ENCODE data around the gene PARD6A. TPM values are rescaled to one million over a fixed set of nuclear protein-coding genes. Genes with fewer than 3 reads are reported as not detected.

Gene PARD6A
- total and polyA plus RNA-seq, 2 of the 13 experiments (the other 11 are each of a cell fraction or from before 2014, with no cell fraction given), result 3.5 to 4.3 TPM

- TF ChIP-seq, protein P1, sequence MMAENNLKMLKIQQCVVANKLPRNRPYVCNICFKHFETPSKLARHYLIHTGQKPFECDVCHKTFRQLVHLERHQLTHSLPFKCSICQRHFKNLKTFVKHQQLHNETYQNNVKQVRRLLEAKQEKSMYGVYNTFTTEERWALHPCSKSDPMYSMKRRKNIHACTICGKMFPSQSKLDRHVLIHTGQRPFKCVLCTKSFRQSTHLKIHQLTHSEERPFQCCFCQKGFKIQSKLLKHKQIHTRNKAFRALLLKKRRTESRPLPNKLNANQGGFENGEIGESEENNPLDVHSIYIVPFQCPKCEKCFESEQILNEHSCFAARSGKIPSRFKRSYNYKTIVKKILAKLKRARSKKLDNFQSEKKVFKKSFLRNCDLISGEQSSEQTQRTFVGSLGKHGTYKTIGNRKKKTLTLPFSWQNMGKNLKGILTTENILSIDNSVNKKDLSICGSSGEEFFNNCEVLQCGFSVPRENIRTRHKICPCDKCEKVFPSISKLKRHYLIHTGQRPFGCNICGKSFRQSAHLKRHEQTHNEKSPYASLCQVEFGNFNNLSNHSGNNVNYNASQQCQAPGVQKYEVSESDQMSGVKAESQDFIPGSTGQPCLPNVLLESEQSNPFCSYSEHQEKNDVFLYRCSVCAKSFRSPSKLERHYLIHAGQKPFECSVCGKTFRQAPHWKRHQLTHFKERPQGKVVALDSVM (CRISPR knock-in tag; IDR thresholded peaks at IDR 0.05), result peak; percentile 67
- peak; percentile 39; the same call in 1 of the 2 replicates for TF ChIP-seq CREB1 (IDR thresholded peaks at IDR 0.05)
- TF ChIP-seq CREB1 (CRISPR knock-in tag; IDR thresholded peaks at IDR 0.05), result no peak
- TF ChIP-seq ZNF556 (CRISPR knock-in tag; IDR thresholded peaks at IDR 0.05; ENCODE audit: borderline replicate concordance), result no peak
- no peak for TF ChIP-seq ZNF280D (CRISPR knock-in tag; IDR thresholded peaks at IDR 0.05)
- no peak for TF ChIP-seq PITX1 (CRISPR knock-in tag; IDR thresholded peaks at IDR 0.05)
- no peak for TF ChIP-seq THAP11 (CRISPR knock-in tag; IDR thresholded peaks at IDR 0.05)
- no peak for TF ChIP-seq ZNF446 (CRISPR knock-in tag; IDR thresholded peaks at IDR 0.05)
- TF ChIP-seq HOXA3 (CRISPR knock-in tag; IDR thresholded peaks at IDR 0.05), result no peak
- no peak for TF ChIP-seq ZSCAN25 (CRISPR knock-in tag; IDR thresholded peaks at IDR 0.05)
- TF ChIP-seq TP53 (CRISPR knock-in tag; conservative IDR thresholded peaks at IDR 0.05), result no peak
- TF ChIP-seq ATF7 (IDR thresholded peaks at IDR 0.05), result peak; percentile 82
- no peak for TF ChIP-seq ATF7 (CRISPR knock-in tag; IDR thresholded peaks at IDR 0.05)
- no peak for TF ChIP-seq ZNF709 (CRISPR knock-in tag; IDR thresholded peaks at IDR 0.05)
- TF ChIP-seq BRF2 (CRISPR knock-in tag; IDR thresholded peaks at IDR 0.05), result no peak
- TF ChIP-seq GABPA (IDR thresholded peaks at IDR 0.05; ENCODE audit: low read depth, low read length), result no peak
- no peak for TF ChIP-seq GABPA (CRISPR knock-in tag; IDR thresholded peaks at IDR 0.05; ENCODE audit: low read depth)
- TF ChIP-seq, protein P2, sequence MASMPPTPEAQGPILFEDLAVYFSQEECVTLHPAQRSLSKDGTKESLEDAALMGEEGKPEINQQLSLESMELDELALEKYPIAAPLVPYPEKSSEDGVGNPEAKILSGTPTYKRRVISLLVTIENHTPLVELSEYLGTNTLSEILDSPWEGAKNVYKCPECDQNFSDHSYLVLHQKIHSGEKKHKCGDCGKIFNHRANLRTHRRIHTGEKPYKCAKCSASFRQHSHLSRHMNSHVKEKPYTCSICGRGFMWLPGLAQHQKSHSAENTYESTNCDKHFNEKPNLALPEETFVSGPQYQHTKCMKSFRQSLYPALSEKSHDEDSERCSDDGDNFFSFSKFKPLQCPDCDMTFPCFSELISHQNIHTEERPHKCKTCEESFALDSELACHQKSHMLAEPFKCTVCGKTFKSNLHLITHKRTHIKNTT (CRISPR knock-in tag; IDR thresholded peaks at IDR 0.05), result no peak
- TF ChIP-seq POGZ (CRISPR knock-in tag; IDR thresholded peaks at IDR 0.05), result no peak
Measured at GRCh38 chr16:67679935-67680897, 19.5 kb downstream of the PARD6A start (continued).

All from HepG2 (cell line).